Fibroblast of the aortic adventitia (primary cell): Measurements from ENCODE around the gene KRTAP5-9. TPM values are rescaled to one million over a fixed set of nuclear protein-coding genes. Genes with fewer than 3 reads are reported as not detected.

Experiments
- DNase-seq: peaks from one replicate; pipeline ENCODE4 v3.0.0-alpha.2; 2010; ENCODE audit warnings: low read depth
- H3K4me3 ChIP-seq: 2 replicates; pipeline ENCODE4 v1.5.1; 2011; ENCODE audit warnings: low read depth, mild to moderate bottlenecking, control low read depth, low read length, moderate library complexity
- CTCF ChIP-seq: IDR thresholded peaks from 2 replicates; pipeline ENCODE4 v1.5.1; 2011; ENCODE audit warnings: mild to moderate bottlenecking, low read length, control low read depth, inconsistent platforms; ENCODE audit not compliant: insufficient read depth
- total RNA-seq: library from RNA; depleted of rRNA; stranded (reverse); fragments of >200 nt; gene quantifications from 2 replicates; pipeline ENCODE4 v1.2.3, GENCODE V29; 2012; ENCODE audit warnings: low replicate concordance

The KRTAP5-9 gene
- total RNA-seq, 1 donor: not detected

DNA sequence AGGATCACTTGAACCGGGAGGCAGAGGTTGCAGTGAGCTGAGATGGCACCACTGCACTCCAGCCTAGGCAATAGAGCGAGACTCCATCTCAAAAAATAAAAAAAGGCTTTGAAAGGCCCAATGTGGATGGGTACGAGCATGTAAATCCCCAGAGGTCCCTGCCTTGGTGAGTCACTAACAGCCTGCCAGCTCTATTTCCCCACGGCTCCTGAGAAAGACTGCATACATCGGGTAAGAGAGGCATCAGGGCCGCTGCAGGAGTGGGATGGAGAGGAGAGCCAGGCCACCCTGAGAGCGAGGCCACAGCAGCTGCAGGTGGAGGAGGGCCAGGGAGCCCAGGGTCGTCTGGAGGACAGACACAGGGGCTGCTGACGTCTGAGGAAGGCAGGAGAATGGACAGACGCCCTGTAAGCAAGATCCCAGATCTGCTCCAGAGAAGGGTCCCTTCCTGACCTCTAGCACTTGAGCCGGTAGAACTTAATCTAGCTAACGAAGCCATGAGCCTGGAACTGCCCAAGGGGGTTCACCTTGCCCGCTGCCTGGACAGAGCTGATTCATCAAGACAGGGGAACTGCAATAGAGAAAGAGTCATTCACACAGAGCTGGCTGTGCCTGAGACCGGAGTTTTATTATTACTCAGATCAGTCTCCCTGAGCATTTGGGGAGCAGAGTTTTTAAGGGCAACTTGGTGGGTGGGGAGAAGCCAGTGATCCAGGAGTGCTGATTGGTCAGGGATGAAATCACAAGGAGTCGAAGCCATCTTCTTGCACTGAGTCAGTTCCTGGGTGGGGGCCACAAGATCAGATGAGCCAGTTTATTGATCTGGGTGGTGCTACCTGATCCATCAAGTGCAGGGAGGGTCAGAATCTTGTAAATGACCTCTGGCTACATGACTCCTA, 5.1 kb upstream of the KRTAP5-9 start:
- peak; percentile 3 for DNase-seq
- no peak for TF ChIP-seq CTCF
- H3K4me3 ChIP-seq: no peak overlapping the region

- no peak overlapping the region for H3K4me3 ChIP-seq
- no peak for TF ChIP-seq CTCF
- no peak for DNase-seq
These were observed 4.4 kb upstream of the KRTAP5-9 start for GRCh38 chr11:71543866-71544265.

- no peak overlapping the region for H3K4me3 ChIP-seq
- TF ChIP-seq CTCF: no peak
These were observed 3.5 kb upstream of the KRTAP5-9 start for GRCh38 chr11:71544525-71545214.

DNA sequence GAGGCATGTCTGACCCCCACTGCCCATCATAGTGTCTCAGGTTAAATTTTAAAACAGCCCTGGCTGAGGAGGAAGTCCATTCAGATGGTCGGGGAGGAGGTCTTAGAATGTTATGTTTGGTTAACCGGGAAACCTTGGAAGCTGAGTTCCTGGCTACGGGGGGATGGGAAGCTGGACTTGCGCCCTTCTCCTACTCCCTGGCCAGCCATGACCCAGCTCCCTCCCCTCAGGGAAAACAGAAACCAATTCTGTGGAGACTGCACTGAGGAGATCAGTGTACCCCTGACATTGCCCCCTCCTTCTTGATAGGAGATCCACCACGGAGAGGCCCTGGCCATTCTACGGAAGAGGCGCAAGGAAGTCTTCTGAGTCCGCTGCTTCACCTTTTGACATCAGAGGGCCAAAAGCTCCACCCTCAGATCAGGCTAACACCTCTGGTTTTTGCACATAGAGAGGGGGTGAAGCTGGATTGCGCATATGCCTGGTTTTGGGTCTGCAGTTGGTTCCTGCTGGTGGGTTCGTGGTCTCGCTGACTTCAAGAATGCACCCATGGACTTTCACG, 2.7 kb upstream of the KRTAP5-9 start:
- DNase-seq: no peak
- H3K4me3 ChIP-seq: no peak overlapping the region
- no peak for TF ChIP-seq CTCF

More at GRCh38 chr11:71544525-71545214, 3.5 kb upstream of the KRTAP5-9 start:
- no peak for DNase-seq

- H3K4me3 ChIP-seq: no peak overlapping the region
- no peak for DNase-seq
- TF ChIP-seq CTCF: no peak
These were observed 514 bp downstream of the KRTAP5-9 start for GRCh38 chr11:71548716-71549151.

GRCh38 chr11:71551711-71552110, 3.5 kb downstream of the KRTAP5-9 start:
- no peak for DNase-seq
- no peak overlapping the region for H3K4me3 ChIP-seq
- TF ChIP-seq CTCF: no peak
